H1 (cell line): ENCODE measurements around the gene TMEM106C. TPM values are rescaled to one million over a fixed set of nuclear protein-coding genes. Genes with fewer than 3 reads are reported as not detected.

ENCODE experiments used
- BRCA1 ChIP-seq: IDR thresholded peaks from 2 replicates; pipeline ENCODE4 v1.6.1; 2012; ENCODE audit warnings: low read depth, low read length, improper control_type of control experiment
- CHD7 ChIP-seq: fragments of 300-600 bp; sonication (generic); IDR thresholded peaks from 2 replicates; pipeline ENCODE4 v1.7.1; 2012; ENCODE audit warnings: low read length, moderate library complexity, mild to moderate bottlenecking, inconsistent platforms; ENCODE audit not compliant: insufficient replicate concordance
- CTBP2 ChIP-seq: IDR thresholded peaks from 2 replicates; pipeline ENCODE4 v1.7.0; 2011; ENCODE audit warnings: borderline replicate concordance, mild to moderate bottlenecking, moderate library complexity, mixed read lengths, low read length; ENCODE audit not compliant: insufficient read depth, insufficient read length
- GTF2F1 ChIP-seq: IDR thresholded peaks from 2 replicates; pipeline ENCODE4 v1.6.1; 2012; ENCODE audit warnings: low read depth, low read length, improper control_type of control experiment, borderline replicate concordance
- KDM4A ChIP-seq: IDR thresholded peaks from one replicate; pipeline ENCODE4 v1.7.1; 2012; ENCODE audit warnings: low read depth, mild to moderate bottlenecking, moderate library complexity, low read length, inconsistent platforms; ENCODE audit not compliant: severe bottlenecking
- KDM5A ChIP-seq: fragments of 200-600 bp; IDR thresholded peaks from 2 replicates; pipeline ENCODE4 v1.7.1; 2012; ENCODE audit warnings: mild to moderate bottlenecking, low read length, inconsistent platforms, mixed read lengths
- NRF1 ChIP-seq: IDR thresholded peaks from 2 replicates; pipeline ENCODE4 v1.6.1; 2011; ENCODE audit warnings: mild to moderate bottlenecking, low read depth, low read length, improper control_type of control experiment
- PHF8 ChIP-seq: fragments of 200-600 bp; sonication (generic); conservative IDR thresholded peaks from 2 replicates; pipeline ENCODE4 v1.7.1; 2012; ENCODE audit warnings: low read depth, mild to moderate bottlenecking, inconsistent platforms, low read length, moderate library complexity
- ZNF274 ChIP-seq: IDR thresholded peaks from 2 replicates; pipeline ENCODE4 v1.7.0; 2012; ENCODE audit warnings: low read length, borderline replicate concordance; ENCODE audit errors: extremely low read depth
- polyA plus RNA-seq, 7 experiments: library from polyadenylated mRNA; depleted of rRNA in 3 of 7; stranded (reverse) in 5 of 7; unstranded in 2 of 7; fragments of >200 nt in 5 of 7; fragments of 200-250 nt in 2 of 7; gene quantifications; 1 replicate in 5 of 7; 2 replicates in 1 of 7; 4 replicates in 1 of 7; pipeline versions ENCODE4 v1.2.1 to v1.2.3, GENCODE V29; 2011 to 2013; ENCODE audit warnings: missing spikeins in 2 of 7, mixed read lengths in 2 of 7
- total RNA-seq: library from RNA; stranded (reverse); fragmentation: NEBNext Ultra II Directional; extraction: Animal tissue kit (Norgen Biotek cat#: 25700); gene quantifications from 2 replicates; pipeline ENCODE4 v1.2.1, GENCODE V29; 2021

The TMEM106C gene
- total and polyA plus RNA-seq, 2 of the 8 experiments (the other 6 are each of a cell fraction or from before 2014, with no cell fraction given), result 36.6 to 45.3 TPM

- no peak for TF ChIP-seq CHD7
- TF ChIP-seq PHF8, result no peak
- TF ChIP-seq KDM4A, result peak; percentile 63
- no peak for TF ChIP-seq GTF2F1
- TF ChIP-seq ZNF274, result no peak
- no peak for TF ChIP-seq NRF1
- no peak for TF ChIP-seq KDM5A
- no peak for TF ChIP-seq BRCA1
- TF ChIP-seq CTBP2, result peak; percentile 32
Observed at GRCh38 chr12:48004053-48004941, 40.9 kb downstream of the TMEM106C start, which contains the start of gene COL2A1 (continued).
